K562 (cell line): ENCODE results near the gene LCA5L. TPM values are rescaled to one million over a fixed set of nuclear protein-coding genes. Genes with fewer than 3 reads are reported as not detected.

Experiments used
- CAMTA2 ChIP-seq: fragments of 250-450 bp; sonication (Bioruptor Pico); conservative IDR thresholded peaks from 2 replicates; pipeline ENCODE4 v1.5.1; 2022
- EP300 ChIP-seq: IDR thresholded peaks from 2 replicates; pipeline ENCODE4 v1.6.1; 2012; ENCODE audit warnings: low read length, improper control_type of control experiment
- KLF10 ChIP-seq: fragments of 250-450 bp; sonication (Bioruptor Pico); IDR thresholded peaks from 2 replicates; pipeline ENCODE4 v1.6.1; 2021; ENCODE audit warnings: matching md5 sums
- NCOA4 ChIP-seq: fragments of 450-650 bp; IDR thresholded peaks from 2 replicates; pipeline ENCODE4 v1.6.1; 2018; ENCODE audit warnings: mild to moderate bottlenecking; ENCODE audit not compliant: partially characterized antibody
- SMAD4 ChIP-seq: fragments of 250-450 bp; sonication (Bioruptor Pico); conservative IDR thresholded peaks from 2 replicates; pipeline ENCODE4 v1.8.0; 2021; ENCODE audit warnings: inconsistent platforms, mild to moderate bottlenecking, moderate library complexity
- TBL1XR1 ChIP-seq, 2 experiments: IDR thresholded peaks; 2 replicates each; pipeline ENCODE4 v1.6.1; 2012; ENCODE audit warnings: improper control_type of control experiment in 2 of 2, low read length in 2 of 2, mild to moderate bottlenecking in 1 of 2
- TRIM24 ChIP-seq, 2 experiments: fragments of 450-650 bp; IDR thresholded peaks; 2 replicates each; pipeline ENCODE4 v1.6.1; 2016
- ZNF174 ChIP-seq: fragments of 250-450 bp; sonication (Bioruptor Pico); IDR thresholded peaks from 2 replicates; pipeline ENCODE4 v1.4.0; 2020; ENCODE audit warnings: mild to moderate bottlenecking
- polyA plus RNA-seq, 8 experiments: library from polyadenylated mRNA; depleted of rRNA in 4 of 8; stranded (reverse) in 5 of 8; unstranded in 3 of 8; fragments of >200 nt; fragmentation: Nextera tagmentation in 2 of 8; fragmentation: Illumina TruSeq in 1 of 8; extraction: Ambion mirVana in 2 of 8; extraction: Trizol in 1 of 8; gene quantifications; 2 replicates each; pipeline versions ENCODE4 v1.2.1 to v1.2.3, GENCODE V29; 2011 to 2014; ENCODE audit warnings: inconsistent platforms in 1 of 8, missing spikeins in 1 of 8
- total RNA-seq, 7 experiments: library from RNA; depleted of rRNA in 6 of 7; stranded (reverse); fragments of >200 nt in 6 of 7; fragmentation: Illumina TruSeq in 2 of 7; extraction: Trizol in 2 of 7; gene quantifications; 2 replicates each; pipeline versions ENCODE4 v1.2.1 to v1.2.3, GENCODE V29; 2011 to 2021; ENCODE audit warnings: low replicate concordance in 1 of 7
- TF ChIP-seq, protein P1 (sequence below): fragments of 450-650 bp; IDR thresholded peaks from 2 replicates; pipeline ENCODE4 v1.6.1; 2016; ENCODE audit warnings: mild to moderate bottlenecking, moderate library complexity
- TF ChIP-seq, protein P2 (sequence below), 2 experiments: IDR thresholded peaks; 2 replicates each; pipeline ENCODE4 v1.6.1; 2012; ENCODE audit warnings: improper control_type of control experiment in 2 of 2, low read depth in 2 of 2, low read length in 2 of 2, borderline replicate concordance in 1 of 2

Gene LCA5L
- total and polyA plus RNA-seq, 9 of the 15 experiments (the other 6 are each of a cell fraction or from before 2014, with no cell fraction given): 1.8 to 4.9 (median 3.8) TPM

DNA sequence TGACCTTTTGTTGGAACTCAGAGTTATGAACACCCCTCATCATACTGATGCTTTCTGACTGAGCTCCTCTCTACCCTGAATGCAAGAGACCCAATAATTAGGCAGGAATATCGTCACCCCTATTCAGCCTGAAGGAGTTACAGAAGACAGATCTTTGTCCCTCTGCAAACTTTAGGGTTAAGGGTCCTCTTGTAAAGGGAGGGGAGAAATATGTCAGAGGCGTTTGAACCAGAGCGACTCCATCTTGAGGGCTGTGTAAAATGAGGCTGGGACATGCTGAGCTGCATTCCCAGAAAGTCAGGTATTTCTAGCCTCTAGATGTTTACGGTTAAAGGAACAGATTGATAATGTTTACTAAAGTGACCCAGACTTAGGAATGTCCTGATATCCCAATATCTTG, 86.2 kb downstream of the LCA5L start (continued):
- peak; percentile 97 for TF ChIP-seq SMAD4 (CRISPR knock-in tag)
- no peak for TF ChIP-seq EP300
- TF ChIP-seq NCOA4: no peak
- TF ChIP-seq TBL1XR1 (IDR thresholded peaks at IDR 0.05; ENCODE audit: low read length in 2 of 2): no peak
- TF ChIP-seq, protein P1, sequence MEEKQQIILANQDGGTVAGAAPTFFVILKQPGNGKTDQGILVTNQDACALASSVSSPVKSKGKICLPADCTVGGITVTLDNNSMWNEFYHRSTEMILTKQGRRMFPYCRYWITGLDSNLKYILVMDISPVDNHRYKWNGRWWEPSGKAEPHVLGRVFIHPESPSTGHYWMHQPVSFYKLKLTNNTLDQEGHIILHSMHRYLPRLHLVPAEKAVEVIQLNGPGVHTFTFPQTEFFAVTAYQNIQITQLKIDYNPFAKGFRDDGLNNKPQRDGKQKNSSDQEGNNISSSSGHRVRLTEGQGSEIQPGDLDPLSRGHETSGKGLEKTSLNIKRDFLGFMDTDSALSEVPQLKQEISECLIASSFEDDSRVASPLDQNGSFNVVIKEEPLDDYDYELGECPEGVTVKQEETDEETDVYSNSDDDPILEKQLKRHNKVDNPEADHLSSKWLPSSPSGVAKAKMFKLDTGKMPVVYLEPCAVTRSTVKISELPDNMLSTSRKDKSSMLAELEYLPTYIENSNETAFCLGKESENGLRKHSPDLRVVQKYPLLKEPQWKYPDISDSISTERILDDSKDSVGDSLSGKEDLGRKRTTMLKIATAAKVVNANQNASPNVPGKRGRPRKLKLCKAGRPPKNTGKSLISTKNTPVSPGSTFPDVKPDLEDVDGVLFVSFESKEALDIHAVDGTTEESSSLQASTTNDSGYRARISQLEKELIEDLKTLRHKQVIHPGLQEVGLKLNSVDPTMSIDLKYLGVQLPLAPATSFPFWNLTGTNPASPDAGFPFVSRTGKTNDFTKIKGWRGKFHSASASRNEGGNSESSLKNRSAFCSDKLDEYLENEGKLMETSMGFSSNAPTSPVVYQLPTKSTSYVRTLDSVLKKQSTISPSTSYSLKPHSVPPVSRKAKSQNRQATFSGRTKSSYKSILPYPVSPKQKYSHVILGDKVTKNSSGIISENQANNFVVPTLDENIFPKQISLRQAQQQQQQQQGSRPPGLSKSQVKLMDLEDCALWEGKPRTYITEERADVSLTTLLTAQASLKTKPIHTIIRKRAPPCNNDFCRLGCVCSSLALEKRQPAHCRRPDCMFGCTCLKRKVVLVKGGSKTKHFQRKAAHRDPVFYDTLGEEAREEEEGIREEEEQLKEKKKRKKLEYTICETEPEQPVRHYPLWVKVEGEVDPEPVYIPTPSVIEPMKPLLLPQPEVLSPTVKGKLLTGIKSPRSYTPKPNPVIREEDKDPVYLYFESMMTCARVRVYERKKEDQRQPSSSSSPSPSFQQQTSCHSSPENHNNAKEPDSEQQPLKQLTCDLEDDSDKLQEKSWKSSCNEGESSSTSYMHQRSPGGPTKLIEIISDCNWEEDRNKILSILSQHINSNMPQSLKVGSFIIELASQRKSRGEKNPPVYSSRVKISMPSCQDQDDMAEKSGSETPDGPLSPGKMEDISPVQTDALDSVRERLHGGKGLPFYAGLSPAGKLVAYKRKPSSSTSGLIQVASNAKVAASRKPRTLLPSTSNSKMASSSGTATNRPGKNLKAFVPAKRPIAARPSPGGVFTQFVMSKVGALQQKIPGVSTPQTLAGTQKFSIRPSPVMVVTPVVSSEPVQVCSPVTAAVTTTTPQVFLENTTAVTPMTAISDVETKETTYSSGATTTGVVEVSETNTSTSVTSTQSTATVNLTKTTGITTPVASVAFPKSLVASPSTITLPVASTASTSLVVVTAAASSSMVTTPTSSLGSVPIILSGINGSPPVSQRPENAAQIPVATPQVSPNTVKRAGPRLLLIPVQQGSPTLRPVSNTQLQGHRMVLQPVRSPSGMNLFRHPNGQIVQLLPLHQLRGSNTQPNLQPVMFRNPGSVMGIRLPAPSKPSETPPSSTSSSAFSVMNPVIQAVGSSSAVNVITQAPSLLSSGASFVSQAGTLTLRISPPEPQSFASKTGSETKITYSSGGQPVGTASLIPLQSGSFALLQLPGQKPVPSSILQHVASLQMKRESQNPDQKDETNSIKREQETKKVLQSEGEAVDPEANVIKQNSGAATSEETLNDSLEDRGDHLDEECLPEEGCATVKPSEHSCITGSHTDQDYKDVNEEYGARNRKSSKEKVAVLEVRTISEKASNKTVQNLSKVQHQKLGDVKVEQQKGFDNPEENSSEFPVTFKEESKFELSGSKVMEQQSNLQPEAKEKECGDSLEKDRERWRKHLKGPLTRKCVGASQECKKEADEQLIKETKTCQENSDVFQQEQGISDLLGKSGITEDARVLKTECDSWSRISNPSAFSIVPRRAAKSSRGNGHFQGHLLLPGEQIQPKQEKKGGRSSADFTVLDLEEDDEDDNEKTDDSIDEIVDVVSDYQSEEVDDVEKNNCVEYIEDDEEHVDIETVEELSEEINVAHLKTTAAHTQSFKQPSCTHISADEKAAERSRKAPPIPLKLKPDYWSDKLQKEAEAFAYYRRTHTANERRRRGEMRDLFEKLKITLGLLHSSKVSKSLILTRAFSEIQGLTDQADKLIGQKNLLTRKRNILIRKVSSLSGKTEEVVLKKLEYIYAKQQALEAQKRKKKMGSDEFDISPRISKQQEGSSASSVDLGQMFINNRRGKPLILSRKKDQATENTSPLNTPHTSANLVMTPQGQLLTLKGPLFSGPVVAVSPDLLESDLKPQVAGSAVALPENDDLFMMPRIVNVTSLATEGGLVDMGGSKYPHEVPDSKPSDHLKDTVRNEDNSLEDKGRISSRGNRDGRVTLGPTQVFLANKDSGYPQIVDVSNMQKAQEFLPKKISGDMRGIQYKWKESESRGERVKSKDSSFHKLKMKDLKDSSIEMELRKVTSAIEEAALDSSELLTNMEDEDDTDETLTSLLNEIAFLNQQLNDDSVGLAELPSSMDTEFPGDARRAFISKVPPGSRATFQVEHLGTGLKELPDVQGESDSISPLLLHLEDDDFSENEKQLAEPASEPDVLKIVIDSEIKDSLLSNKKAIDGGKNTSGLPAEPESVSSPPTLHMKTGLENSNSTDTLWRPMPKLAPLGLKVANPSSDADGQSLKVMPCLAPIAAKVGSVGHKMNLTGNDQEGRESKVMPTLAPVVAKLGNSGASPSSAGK: no peak
- TF ChIP-seq CAMTA2 (CRISPR knock-in tag): no peak
- TF ChIP-seq TRIM24 (IDR thresholded peaks at IDR 0.05): no peak
- TF ChIP-seq KLF10 (CRISPR knock-in tag): no peak
- TF ChIP-seq ZNF174 (CRISPR knock-in tag): no peak
- TF ChIP-seq, protein P2, sequence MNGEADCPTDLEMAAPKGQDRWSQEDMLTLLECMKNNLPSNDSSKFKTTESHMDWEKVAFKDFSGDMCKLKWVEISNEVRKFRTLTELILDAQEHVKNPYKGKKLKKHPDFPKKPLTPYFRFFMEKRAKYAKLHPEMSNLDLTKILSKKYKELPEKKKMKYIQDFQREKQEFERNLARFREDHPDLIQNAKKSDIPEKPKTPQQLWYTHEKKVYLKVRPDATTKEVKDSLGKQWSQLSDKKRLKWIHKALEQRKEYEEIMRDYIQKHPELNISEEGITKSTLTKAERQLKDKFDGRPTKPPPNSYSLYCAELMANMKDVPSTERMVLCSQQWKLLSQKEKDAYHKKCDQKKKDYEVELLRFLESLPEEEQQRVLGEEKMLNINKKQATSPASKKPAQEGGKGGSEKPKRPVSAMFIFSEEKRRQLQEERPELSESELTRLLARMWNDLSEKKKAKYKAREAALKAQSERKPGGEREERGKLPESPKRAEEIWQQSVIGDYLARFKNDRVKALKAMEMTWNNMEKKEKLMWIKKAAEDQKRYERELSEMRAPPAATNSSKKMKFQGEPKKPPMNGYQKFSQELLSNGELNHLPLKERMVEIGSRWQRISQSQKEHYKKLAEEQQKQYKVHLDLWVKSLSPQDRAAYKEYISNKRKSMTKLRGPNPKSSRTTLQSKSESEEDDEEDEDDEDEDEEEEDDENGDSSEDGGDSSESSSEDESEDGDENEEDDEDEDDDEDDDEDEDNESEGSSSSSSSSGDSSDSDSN (IDR thresholded peaks at IDR 0.05; ENCODE audit: borderline replicate concordance in 1 of 2, low read depth in 2 of 2, low read length in 2 of 2): no peak
